Central memory CD4-positive, alpha-beta T cell (primary cell): ENCODE results near the gene SLC7A5.
"Not testable (repeated sequence)": the region's sequence is repeated elsewhere in the genome, so short reads cannot be mapped to it uniquely, and the experiment has no call there.

ENCODE experiments used
- DNase-seq: peaks from one replicate; pipeline ENCODE4 v3.0.0; 2022

The SLC7A5 gene

DNA sequence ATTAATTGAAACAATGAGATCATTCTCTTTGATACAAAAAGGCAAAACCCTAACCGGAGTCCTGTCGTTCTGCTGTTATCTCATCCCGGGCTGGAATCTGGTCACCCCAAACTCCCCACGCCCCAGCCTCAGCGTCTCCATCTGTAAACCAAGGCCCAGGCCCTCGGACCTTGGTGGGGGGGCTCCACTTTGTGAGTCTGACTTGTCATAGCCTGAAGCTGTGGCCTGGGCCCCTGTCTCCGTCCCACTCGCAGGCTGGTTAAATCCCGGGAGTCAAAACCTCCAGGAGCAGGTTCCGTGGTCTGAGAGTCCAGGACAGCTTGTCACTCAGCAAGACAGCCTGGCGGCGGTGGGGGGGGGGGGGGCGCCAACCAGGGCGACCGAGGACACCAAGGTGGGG, 50.0 kb downstream of the SLC7A5 start:
- DNase-seq = no peak

DNA sequence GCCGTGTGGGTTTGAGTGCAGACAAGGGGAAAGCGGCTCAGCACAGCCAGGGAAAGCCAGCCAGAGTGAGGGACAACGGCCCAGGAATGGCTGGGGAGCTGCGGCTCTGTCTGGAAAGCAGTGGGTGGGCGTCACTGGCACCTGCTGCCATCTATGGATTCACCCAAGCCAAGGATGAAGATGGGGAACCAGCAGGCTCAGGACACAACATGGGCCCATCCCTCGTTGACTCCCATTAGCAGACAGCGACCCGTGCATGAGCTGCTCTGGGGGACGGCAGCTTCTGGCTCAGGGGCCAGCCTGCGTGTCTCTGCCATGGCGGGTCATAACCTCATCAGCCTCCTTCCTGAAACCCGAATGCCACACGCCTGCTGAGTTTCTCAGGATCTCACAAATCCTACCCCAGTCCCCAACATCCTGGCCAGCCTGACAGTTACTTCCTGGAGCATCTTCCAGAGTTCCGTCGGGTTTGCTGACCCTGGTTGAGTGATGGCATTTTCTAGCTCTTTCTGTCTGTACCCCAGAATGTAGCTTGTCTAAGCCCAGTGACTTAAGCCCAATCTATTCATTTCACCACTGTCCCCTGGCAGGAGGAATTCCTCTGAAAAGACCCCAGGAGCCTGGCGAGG, 50.7 kb downstream of the SLC7A5 start:
- no peak for DNase-seq

DNA sequence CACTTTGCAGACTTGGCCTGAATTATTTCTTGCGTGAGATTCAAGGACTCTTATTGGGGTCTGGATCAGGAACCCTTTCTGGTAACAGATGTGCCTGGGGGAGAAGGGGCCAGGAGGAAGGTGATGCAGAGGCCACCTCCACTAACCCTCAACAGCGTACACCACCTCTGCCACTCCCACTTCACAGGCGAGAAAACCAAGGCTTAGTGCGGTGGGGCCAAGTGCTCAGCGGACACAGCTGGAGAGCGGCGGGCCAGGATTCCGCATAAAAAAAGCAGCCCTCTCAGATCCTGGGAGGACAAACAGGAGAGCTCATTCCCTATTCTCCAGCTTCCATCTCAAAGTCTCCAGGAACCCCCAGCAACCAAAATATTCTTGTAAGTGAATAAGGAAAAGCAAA, 51.4 kb downstream of the SLC7A5 start:
- DNase-seq = no peak

DNA sequence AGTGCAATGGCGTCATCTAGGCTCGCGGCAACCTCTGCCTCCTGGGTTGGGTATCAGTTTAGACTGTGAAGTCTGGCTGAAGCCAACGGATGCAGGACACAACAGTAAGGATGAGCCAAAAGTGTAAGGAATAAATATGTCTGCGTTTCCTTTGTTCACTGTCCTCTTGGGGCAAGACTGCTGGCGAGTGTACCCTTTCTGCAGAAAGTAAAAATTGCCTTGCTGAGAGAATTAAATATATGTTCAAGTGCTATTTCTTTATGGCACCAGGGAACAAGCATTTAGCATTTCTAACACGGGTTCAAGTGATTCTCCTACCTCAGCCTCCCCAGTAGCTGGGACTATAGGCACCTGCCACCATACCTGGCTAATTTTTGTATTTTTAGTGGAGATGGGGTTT, 51.9 kb downstream of the SLC7A5 start:
- not testable (repeated sequence) for DNase-seq

DNA sequence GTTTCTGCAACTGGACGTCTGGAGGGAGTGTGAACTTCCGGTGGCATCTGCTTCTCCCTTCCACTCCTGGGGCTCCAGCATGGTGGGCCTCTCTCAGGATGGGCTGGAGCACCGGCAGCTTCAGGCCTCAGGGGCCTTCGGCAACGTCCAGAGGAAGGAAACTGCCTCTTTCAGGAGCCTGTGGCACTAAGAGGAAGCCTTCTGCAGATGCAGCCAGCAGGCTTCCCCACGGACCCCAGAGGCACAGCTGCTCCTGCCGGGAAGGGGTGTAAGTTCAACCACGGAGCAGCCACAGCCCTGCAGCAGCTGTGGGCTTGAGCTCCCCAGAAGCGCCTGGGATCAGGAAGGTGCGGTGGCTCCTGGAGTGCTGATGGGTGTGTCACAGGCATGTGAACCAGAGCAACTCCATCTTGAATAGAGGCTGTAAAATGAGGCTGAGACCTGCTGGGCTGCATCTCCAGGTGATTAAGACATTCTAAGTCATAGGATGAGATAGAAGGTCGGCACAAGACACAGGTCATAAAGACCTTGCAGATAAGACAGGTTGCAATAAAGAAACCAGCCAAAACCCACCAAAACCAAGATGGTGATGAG, 52.7 kb downstream of the SLC7A5 start:
- no peak for DNase-seq

DNA sequence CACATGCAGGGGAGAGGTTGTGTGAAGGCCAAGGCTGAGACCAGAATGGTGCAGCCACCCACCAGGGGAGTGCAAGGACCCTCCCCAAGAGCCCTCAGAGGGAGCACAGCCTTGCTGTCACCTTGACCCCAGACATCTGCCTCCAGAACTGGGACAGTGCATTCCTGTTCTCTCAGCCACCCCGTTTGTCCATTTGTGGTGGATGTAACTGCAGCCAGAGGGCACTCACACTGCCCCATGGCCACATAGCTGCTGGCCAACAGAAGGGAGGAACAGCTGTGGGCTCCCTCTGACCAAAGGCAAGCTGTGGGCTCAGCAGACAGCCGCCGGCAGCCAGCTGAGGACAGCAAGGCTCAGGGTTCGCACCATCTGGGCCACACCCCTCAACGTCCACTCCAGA, 53.7 kb downstream of the SLC7A5 start:
- no peak for DNase-seq

DNA sequence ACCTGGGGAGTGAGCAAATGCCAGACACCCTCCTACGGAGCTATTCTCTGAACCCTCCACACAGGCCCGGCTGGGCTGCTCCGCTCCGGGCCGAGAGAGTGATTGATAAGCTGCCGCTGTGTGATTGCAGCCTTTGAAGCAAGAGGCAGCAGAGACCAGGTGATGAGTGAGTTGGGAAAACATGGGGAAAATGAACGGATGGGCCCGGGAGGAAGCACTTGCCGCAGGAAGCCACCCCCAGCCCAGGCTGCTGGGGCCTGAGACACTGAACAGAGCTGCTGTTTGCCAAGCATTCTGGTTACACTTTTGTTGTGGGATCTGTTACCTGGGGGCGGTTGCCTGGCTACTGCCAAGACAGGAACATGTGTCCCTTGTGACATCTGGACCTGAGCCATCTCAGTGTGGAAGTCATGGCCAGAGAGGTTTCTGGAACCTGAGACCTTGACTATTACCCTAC, 57.1 kb downstream of the SLC7A5 start:
- DNase-seq = no peak

DNA sequence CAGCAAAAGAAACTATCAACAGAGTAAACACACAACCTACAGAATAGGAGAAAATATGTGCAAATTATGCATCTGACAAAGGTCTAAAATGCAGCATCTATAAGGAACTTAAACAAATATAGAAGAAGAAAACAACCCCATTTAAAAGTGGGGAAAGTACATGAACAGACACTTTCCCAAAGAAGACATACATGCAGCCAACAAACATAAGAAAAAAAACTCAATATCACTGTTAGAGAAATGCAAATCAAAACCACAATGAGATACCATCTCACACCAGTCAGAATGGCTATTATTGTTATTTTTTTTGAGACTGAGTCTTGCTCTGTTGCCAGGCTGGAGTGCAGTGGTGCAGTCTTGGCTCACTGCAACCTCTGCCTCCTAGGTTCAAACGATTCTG, 57.9 kb downstream of the SLC7A5 start:
- not testable (repeated sequence) for DNase-seq

DNA sequence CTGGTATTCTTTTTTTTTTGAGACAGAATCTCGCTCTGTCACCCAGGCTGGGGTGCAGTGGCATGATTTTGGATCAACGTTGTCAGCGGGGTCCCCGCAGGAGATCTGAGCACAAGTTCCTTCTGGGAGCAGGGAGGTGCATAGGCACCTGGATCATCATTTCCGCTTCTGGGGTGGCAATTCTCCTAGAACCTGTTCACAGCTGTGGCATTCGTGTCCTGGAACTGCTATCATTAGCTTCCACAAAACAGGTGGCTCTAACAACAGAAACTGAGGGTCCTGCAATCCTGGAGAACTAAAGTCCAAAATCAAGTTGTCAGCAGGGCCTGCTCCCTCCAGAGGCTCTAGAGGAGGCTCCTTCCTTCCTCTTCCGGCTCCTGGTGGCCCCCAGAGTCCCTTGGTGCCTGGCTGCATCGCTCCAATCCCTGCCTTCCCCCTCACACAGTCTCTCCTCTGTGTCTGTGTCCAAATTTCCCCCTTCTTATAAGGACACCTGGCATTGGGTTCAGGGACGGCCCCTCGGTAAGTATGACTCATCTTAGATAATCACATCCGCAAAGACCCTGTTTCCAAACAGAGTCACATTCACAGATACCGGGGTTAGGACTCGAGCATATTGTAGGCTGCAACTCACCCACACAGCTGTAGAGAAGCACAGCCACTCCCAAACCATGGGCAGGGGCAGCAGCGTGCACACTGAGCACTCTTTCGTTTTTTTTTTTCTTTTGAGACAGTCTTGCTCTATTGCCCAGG, 60.0 kb downstream of the SLC7A5 start:
- DNase-seq = no peak

DNA sequence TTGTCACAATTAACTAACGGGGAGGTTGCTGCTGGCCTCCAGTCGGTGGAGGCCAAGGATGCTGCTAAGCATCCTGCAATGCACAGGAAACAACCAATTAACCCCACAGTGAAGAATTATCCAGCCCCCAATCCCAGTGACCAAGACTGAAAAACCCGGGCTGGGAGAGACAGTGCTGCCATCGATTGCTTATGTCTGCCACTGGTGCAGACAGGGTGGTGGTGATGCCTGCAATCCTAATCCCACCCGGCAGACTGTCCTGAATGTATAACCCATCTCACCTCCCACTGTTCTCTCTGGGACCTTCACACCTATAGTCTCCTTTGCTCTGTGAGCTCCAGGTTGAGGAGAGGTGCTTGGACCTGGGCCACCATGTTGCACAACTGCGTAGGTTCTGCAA, 61.2 kb downstream of the SLC7A5 start:
- no peak for DNase-seq

DNA sequence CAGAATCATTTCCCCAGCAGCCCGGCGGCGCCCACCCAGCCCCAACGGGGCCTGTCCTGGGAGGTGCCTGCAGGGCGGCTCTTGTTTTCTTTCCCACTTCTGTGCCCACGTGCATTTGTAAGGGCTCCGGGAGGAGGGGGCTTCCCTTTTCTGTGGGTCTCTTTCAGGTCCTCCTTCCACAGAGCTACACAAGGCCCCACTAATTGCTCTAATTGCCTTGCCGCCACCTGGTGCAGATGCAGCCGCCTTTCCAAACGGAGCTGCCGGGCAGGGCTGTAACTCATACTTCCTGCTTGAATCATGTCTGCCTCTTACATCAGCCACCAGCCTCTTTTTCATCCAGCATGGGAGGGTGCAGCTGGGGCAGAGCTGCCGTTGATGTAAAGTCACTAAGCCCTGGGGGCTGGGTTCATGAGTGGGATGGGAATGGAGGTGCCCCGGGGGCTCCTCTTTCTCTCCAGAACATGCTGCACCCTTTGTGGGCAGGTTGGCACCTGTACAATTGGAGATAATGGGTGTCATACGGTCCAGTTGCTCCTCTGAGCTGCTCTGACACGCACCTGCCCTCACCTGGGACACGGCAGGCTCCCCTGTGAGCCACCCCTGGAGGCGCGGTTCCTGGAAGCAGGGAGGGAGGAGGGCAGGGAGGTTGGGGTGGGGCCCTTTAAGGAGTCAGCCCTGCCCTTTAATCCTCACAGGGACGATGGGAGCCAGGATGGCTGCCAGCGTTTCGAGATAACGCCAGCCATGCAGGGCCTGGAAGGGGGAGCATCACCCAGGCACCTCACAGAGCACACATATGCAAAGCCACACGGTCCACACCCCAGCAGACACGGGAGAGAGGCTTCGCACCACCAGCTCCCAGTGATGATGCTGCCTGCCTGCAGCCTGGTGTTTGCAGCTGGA, 62.4 kb downstream of the SLC7A5 start:
- DNase-seq = peak; percentile 15

DNA sequence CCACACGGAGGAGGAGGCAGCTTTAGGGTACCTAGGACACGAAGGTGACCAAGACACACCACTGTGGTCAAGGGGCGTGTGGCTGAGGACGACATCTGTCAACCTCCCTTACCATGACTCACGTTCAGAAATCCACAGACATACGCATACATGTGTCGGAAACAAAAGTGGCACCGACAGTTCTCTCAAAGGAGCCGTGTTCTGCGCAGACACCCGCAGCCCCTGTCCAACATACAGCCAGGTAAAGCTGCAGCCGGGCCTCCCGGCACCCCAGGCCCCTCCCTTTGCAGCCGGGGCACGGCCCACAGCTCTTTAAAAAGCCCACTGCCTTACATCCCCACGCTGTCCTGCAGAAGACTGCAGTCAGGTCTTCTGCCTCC, 63.1 kb downstream of the SLC7A5 start:
- no peak for DNase-seq

DNA sequence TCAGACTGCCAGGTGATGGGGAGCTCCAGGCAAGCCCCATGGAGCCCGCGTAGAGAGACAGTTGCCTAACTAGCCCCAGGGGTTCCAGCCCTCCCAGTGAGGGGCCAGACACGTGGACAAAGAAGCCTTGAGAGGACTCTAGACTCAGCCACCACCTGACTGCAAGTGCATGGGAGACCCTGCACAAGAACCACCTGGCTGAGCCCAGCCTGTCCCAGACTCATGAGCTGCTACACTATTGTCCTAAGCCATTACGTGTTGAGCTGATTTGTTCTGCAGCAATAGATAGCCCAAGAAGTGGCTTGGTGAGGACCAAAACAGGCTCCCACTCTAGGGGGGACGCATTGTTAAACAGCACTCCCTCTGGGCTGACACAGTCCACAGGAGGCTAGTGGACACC, 65.9 kb downstream of the SLC7A5 start:
- no peak for DNase-seq

DNA sequence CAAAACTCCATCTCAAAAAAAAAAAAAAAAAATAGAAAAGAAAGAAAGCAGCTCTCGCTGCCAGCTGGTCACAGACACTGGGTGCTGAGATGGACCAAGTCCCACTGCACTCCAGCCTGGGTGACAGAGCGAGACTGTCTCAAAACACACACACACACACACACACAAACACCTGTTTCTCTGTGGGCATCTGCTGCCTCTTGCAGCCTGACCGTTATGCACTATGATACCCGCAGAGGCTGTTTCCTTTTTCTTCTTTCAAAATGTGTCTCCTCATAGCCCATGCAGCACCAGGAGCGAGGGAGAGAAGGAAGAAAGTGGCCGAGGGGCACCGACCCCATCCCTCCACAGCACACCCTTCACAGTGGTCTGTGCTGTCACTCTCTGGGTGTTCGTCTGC, 66.6 kb downstream of the SLC7A5 start:
- DNase-seq = no peak

DNA sequence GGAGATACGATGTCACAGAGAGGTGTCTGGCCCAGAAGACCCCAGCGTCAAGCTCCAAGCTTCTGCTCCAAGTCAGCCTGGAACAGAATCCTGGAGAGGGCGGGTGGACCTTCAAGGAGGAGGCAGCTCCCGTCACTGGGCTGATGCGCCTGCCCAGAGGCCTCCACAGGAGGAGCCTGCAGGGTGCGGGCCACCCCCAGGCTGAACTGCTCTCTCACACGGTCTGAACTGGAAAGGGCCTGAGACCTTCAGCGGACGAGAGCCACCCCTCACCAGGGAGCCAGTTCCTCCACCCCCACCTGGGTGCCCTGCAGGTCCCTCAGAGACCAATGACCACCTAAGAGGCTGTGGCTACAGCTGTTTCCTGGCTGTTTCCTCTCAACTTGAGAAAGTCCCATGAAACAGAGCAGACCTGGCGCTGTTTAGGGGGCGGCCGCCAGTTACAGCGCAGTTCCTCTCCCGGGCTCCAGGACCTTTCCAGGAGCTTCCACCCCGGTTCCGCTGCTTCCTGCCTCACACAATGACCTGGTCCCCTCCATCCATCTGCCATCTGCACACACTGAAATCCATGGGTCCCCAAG, 67.5 kb downstream of the SLC7A5 start:
- no peak for DNase-seq

DNA sequence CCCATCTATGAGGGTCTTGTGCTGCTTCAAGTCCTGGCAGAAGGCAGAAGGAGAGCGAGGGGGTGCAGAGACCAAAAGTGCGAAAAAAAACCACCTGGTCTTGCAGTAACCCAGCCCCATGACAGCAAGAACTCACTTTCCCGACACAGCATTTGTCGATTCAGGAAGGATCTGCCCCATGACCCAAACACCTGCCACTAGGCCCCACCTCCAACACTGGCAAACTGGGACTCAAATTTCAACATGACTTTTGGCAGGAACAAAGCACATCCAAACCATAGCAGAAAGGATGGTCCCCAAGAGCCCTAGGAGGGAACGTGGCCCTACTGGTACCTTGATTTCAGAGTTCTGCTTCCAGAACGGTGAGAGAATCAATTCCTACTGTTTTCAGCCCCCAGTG, 68.8 kb downstream of the SLC7A5 start:
- no peak for DNase-seq

DNA sequence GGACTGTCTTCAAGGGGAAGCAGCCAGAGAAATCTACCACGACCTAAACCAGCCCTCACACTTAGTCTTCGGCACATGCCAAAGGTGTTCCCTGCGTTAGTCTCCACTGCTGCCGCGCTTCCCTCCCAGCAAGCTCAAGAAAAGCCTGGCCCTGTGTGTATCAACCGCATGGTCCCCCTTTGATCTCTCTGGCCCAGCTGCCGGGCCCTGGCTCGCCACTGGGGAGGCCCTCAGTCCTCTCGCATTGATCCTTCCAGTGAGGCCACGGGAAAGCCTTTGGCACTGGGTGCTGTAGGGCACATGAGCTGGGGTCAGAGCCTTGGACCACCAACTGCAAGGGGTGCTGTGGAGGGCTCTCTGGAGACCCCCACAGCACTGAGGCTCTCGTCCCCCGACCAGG, 74.0 kb downstream of the SLC7A5 start:
- DNase-seq = no peak

DNA sequence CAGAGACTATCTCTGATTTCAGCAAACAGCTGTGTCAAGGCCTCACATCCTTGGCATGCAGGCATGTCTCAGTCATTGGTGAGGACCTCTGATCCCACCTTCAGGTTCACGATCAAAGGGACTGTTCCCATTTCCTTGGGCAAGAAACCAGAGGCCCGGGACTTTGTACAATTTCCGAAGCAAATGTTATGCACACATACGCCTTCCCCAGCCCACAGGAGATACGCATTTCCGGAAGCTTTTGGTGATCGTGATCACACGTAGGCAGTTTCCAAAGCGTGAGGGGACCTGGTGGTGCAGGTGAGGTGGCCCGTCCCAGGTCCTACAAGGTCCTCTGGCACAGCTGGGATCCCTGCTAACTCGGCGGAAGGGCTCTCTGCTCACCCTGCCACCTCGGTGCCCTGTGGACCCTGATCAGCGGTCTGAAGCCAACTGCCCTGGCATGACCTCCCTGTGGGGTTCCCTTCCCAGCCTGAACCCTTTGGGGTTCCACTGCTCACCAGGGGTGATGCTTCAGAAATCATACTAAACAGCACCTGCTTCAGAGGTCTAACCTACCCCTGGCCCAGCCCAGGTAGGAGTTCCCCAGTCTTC, 74.7 kb downstream of the SLC7A5 start:
- no peak for DNase-seq

DNA sequence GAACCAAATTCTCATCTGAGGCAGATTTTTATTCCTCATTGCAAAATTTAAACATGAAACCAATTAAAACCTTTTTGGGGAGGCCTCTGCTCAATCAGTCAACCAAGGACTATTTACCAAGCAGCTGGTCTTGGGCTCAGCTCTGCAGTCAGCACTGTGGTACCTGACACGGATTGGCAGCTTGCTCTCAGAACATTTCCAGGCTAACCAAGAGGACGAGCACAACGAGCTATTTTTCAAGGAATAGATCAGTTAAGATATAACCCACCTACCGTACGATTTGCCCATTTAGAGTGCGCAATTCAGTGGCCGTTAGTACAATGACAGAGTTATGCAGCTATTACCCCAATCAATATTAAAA, 77.1 kb downstream of the SLC7A5 start:
- DNase-seq = no peak

DNA sequence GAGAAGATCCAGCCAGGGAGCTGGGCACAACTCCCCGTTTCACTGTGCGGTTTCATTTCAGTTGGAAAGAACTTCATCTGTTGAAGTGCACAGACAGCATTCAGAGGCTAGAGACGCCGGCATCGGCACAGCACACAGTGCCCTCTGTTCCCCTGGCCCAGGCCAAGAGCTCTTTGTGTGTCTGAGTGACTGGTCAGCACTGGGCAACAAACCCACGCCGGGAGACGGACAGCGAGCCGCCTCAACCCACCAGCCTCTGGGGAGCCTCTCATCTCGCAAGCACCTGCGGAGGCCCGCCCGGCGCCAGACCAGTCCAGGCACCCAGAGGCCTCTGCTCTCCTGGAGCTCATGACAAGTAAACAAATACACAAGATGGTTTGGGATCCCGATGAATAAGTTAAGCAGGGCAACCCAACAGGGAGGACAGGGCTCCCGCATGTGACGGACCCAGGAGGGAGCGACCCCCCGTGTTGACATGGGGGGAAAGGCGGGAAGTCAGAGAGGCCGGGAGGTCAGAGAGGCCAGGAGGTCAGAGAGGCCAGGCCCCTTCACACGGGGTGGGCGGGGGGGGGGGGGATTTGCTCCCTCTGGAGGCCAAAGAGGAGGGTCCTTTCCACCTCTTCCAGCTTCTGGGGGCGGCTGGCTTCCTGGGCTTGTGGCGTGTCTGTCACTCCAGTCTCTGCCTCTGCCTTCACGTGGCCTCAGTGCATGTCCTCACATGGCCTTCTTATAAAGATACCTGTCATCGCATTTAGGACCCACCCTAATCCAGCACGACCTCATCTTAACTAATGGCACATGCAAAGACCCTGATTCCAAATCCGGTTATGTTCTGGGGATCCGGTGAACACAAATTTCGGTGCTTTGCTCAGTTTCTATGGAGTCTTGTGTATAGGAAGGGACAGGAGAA, 77.8 kb downstream of the SLC7A5 start:
- no peak for DNase-seq
